ENCODE results near the gene TMEM202. TPM values are rescaled to one million over a fixed set of nuclear protein-coding genes. Genes with fewer than 3 reads are reported as not detected.

The TMEM202 gene
- total RNA-seq, 1 donor from 2014 or later = not detected

Other genes with a start within 250 kb of the TMEM202 start
- 2.1 TPM for gene GRAMD2A, start 200.5 kb upstream of the TMEM202 start, total RNA-seq
- gene PKM, start 167.1 kb upstream of the TMEM202 start, total RNA-seq = 769 TPM
- 13.0 TPM for gene PARP6, start 125.8 kb upstream of the TMEM202 start, total RNA-seq
- 1.0 TPM for gene CELF6, start 78.1 kb upstream of the TMEM202 start, total RNA-seq
- 49.1 TPM for gene HEXA, start 22.3 kb upstream of the TMEM202 start, total RNA-seq
- 27.1 TPM for gene ARIH1, start 76.0 kb downstream of the TMEM202 start, total RNA-seq